ENCODE measurements around the gene RHBDF2. TPM values are rescaled to one million over a fixed set of nuclear protein-coding genes. Genes with fewer than 3 reads are reported as not detected.
"Not testable (repeated sequence)": the region's sequence is repeated elsewhere in the genome, so short reads cannot be mapped to it uniquely, and the experiment has no call there.

The RHBDF2 gene
- total RNA-seq, 4 donors from 2014 or later = 33.1 to 99.0 (median 73.5) TPM

GRCh38 chr17:76511668-76512365 is 10.6 kb upstream of the RHBDF2 start:
- 72 to 75% methylated on average over 11 to 13 of the region's 13 CpGs for WGBS, 2 donors
- Histone ChIP-seq H3K9me3 (no peaks in the 10 kb centered on the region), H3K36me3 (no peaks in the 10 kb centered on the region), H3K27me3 (no peaks in the 10 kb centered on the region), H3K4me1 (peaks cover 0 to 26% (median 5%) of the 10 kb centered on the region in 4 donors), H3K4me3 (no peak overlapping the region), H3K27ac (no peak overlapping the region)
- TF ChIP-seq POLR2A (IDR thresholded peaks at IDR 0.05) (no peak), EP300 (IDR thresholded peaks at IDR 0.05) (peak in 1 of 2 donors; percentile 64)
- DNase-seq (ENCODE audit: low spot score in 2 of 2) = no peak

- no peaks in the 10 kb centered on the region for H3K9me3 ChIP-seq
- no peak for TF ChIP-seq EP300 (IDR thresholded peaks at IDR 0.05)
- TF ChIP-seq POLR2A (IDR thresholded peaks at IDR 0.05) = no peak
- TF ChIP-seq, protein P1, sequence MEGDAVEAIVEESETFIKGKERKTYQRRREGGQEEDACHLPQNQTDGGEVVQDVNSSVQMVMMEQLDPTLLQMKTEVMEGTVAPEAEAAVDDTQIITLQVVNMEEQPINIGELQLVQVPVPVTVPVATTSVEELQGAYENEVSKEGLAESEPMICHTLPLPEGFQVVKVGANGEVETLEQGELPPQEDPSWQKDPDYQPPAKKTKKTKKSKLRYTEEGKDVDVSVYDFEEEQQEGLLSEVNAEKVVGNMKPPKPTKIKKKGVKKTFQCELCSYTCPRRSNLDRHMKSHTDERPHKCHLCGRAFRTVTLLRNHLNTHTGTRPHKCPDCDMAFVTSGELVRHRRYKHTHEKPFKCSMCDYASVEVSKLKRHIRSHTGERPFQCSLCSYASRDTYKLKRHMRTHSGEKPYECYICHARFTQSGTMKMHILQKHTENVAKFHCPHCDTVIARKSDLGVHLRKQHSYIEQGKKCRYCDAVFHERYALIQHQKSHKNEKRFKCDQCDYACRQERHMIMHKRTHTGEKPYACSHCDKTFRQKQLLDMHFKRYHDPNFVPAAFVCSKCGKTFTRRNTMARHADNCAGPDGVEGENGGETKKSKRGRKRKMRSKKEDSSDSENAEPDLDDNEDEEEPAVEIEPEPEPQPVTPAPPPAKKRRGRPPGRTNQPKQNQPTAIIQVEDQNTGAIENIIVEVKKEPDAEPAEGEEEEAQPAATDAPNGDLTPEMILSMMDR (IDR thresholded peaks at IDR 0.05) = no peak
- no peak overlapping the region for H3K4me3 ChIP-seq
- 40 to 45% methylated on average over 9 of the region's 9 CpGs for WGBS, 2 donors
- no peaks in the 10 kb centered on the region for H3K27me3 ChIP-seq
- H3K27ac ChIP-seq = no peak overlapping the region
- peaks cover 0 to 30% (median 2%) of the 10 kb centered on the region in 4 donors for H3K4me1 ChIP-seq
- no peaks in the 10 kb centered on the region for H3K36me3 ChIP-seq
- no peak for DNase-seq (ENCODE audit: low spot score in 2 of 2)
Measured at GRCh38 chr17:76510831-76511244, 9.6 kb upstream of the RHBDF2 start.

GRCh38 chr17:76508472-76509063 is 7.3 kb upstream of the RHBDF2 start:
- H3K9me3 ChIP-seq; H3K27me3 ChIP-seq; DNase-seq (ENCODE audit: low spot score in 2 of 2); H3K4me3 ChIP-seq; H3K27ac ChIP-seq; H3K36me3 ChIP-seq: not testable (repeated sequence)
- WGBS, 2 donors = 69 to 74% methylated on average over 14 of the region's 14 CpGs
- H3K4me1 ChIP-seq = peaks cover 0 to 19% (median 0%) of the 10 kb centered on the region in 4 donors

DNA sequence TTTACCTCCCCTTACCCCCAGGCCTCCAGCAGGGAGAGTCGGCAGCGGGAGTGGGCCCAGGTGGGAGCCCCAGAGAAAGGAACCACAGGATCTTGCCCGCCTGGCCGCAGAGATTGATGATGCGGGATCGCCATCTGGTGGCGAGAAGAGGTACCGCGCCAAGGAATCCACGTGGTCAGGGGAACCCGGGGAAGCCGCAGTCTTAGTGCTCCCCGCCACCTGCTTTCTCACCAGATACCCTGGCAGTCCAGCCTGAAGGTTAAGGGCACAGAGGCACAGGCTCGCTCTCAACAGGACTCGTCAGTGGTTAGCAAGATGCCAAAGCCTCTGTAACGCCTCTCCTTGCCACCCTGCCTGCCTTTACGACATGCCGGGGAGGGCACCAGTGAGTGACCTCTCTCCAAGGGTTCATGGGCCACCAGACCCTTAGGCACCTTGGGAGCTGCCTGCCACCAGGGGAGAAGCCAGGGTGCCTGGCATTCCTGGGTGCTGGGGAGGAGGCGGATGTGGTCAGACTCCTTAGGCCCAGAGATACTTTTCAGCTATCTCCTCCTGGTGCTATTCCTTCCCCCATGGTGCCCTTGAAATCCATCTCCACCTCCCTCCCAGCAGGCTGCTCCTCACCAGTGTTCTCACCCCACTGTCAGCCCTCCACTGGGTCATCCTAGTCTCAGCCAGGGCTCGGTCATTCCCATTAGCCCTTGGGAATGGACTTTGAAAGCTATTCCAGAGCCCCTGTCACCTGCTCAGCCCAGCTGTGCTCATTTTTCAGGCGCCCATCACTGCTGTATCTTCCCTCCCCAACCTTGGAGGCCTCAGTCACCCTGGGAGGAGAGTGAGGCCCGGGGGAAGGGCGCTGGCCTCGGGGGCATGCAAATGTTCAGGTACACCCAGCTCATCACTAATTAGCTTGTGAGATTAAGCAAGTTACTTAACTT is 5.5 kb upstream of the RHBDF2 start:
- Histone ChIP-seq H3K36me3 (no peaks in the 10 kb centered on the region), H3K4me3 (no peak overlapping the region), H3K27ac (no peak overlapping the region), H3K4me1 (peaks cover 0 to 23% (median 6%) of the 10 kb centered on the region in 4 donors), H3K27me3 (no peaks in the 10 kb centered on the region), H3K9me3 (no peaks in the 10 kb centered on the region)
- TF ChIP-seq EP300 (IDR thresholded peaks at IDR 0.05) (no peak), POLR2A (IDR thresholded peaks at IDR 0.05) (no peak)
- TF ChIP-seq, protein P1 (IDR thresholded peaks at IDR 0.05) = peak; percentile 90 to 99 (median 92)
- 26 to 60% methylated on average over 11 to 24 of the region's 24 CpGs for WGBS, 2 donors
- peak; percentile 80 to 94 for DNase-seq (ENCODE audit: low spot score in 2 of 2)

DNA sequence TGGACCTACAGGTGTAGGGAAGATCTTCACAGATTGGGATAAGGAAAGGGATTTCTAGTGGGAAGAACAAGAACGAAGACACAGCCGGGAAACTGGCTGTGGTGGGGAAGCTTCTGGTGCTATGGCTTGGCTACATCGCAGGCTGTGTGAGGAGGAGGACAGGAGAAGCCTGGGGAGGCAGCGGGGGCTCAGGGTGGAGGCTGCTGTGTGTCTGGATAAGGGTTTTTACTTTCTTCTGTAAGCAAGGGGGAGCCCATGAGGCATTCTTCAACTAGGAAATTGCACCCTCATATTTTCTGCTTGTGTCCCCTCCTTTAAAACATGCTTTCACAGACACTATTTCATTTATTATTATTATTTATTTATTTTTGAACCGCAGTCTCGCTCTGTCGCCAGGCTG is 2.9 kb upstream of the RHBDF2 start:
- no peak for DNase-seq (ENCODE audit: low spot score in 2 of 2)
- H3K27me3 ChIP-seq = no peaks in the 10 kb centered on the region
- no peaks in the 10 kb centered on the region for H3K36me3 ChIP-seq
- H3K4me1 ChIP-seq = peaks cover 0 to 41% (median 13%) of the 10 kb centered on the region in 4 donors
- no peaks in the 10 kb centered on the region for H3K9me3 ChIP-seq
- no peak overlapping the region for H3K4me3 ChIP-seq
- TF ChIP-seq, protein P1 (IDR thresholded peaks at IDR 0.05) = no peak
- no peak for TF ChIP-seq EP300 (IDR thresholded peaks at IDR 0.05)
- TF ChIP-seq POLR2A (IDR thresholded peaks at IDR 0.05) = no peak
- 64 to 80% methylated on average over 7 of the region's 7 CpGs for WGBS, 2 donors
- no peak overlapping the region for H3K27ac ChIP-seq
